ENCODE data around the gene ELMOD3.

The ELMOD3 gene

DNA sequence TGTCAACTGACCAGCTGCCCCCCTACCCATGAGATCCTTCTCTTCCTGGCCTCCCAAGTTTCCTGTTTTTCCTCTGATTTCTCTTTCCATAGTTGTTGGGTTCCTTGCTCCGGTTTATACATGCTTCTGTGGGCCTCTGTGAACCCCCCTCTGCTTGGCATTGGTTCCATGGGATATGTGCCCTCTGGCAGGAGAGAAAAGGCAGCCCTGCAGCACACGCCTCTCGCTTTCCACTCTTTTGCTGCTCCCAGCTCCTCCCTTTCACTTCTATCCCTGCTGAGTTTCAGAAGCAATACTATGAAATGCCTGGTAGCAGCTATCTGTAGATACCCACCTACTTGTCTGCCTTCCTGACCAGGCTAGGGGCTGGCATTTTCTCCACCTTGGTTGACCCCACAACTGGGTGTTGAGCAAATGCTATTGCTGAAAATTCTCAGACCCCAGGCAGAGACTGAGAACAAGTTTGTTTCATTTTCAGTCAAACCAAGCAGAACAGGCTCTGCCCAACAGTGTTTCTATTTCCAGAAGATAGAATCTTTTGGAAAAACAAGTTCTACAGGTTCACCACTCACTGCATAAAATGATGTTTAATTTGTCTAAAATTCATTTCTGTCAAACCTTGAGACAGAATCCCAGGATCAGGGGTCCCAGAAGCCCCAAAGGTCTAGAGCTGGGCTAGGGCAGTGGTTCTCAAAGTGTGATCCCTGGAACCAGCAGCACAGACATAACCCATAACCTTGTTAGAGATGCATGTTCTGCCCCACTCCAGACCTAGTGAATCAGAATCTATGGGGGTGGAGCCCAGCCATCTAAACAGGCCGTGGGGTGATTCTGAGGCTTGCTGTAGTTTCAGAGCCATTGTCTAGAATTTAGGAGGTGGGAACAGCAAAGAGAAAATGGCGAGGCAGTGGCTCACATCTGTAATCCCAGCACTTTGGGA, 42.2 kb downstream of the ELMOD3 start:
- POLR2A ChIA-PET: no interaction called here
- CTCF ChIA-PET: no interaction called here
- peaks cover 0 to under 1% of the 10 kb centered on the region in 2 experiments; a peak in 1 of 3 replicates for H3K36me3 ChIP-seq (ENCODE audit: control insufficient read depth in 2 of 2, insufficient read depth in 1 of 2, low read length in 2 of 2)

More for the DNA sequence above, 42.2 kb downstream of the ELMOD3 start:
- TF ChIP-seq ZNF610 (tag by site-specific recombination; IDR thresholded peaks at IDR 0.05; ENCODE audit: borderline replicate concordance): no peak
- no peak for TF ChIP-seq ZNF426 (tag by site-specific recombination; IDR thresholded peaks at IDR 0.05)
- TF ChIP-seq, protein P1, sequence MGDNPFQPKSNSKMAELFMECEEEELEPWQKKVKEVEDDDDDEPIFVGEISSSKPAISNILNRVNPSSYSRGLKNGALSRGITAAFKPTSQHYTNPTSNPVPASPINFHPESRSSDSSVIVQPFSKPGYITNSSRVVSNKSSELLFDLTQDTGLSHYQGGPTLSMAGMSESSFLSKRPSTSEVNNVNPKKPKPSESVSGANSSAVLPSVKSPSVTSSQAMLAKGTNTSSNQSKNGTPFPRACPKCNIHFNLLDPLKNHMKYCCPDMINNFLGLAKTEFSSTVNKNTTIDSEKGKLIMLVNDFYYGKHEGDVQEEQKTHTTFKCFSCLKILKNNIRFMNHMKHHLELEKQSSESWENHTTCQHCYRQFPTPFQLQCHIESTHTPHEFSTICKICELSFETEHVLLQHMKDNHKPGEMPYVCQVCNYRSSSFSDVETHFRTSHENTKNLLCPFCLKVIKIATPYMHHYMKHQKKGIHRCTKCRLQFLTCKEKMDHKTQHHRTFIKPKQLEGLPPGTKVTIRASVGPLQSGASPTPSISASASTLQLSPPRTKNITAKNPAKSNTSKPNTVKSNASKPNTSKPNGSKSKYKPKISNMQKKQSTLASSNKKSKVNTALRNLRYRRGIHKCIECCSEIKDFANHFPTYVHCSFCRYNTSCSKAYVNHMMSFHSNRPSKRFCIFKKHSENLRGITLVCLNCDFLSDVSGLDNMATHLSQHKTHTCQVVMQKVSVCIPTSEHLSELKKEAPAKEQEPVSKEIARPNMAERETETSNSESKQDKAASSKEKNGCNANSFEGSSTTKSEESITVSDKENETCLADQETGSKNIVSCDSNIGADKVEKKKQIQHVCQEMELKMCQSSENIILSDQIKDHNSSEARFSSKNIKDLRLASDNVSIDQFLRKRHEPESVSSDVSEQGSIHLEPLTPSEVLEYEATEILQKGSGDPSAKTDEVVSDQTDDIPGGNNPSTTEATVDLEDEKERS (tag by site-specific recombination; IDR thresholded peaks at IDR 0.05): no peak
- no peak for TF ChIP-seq ZBTB21 (tag by site-specific recombination; IDR thresholded peaks at IDR 0.05)
- TF ChIP-seq ZNF747 (tag by site-specific recombination; IDR thresholded peaks at IDR 0.05): no peak
- TF ChIP-seq, protein P2, sequence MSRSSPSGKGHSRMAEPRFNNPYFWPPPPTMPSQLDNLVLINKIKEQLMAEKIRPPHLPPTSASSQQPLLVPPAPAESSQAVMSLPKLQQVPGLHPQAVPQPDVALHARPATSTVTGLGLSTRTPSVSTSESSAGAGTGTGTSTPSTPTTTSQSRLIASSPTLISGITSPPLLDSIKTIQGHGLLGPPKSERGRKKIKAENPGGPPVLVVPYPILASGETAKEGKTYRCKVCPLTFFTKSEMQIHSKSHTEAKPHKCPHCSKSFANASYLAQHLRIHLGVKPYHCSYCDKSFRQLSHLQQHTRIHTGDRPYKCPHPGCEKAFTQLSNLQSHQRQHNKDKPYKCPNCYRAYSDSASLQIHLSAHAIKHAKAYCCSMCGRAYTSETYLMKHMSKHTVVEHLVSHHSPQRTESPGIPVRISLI (tag by site-specific recombination; IDR thresholded peaks at IDR 0.05): no peak
- TF ChIP-seq, protein P3, sequence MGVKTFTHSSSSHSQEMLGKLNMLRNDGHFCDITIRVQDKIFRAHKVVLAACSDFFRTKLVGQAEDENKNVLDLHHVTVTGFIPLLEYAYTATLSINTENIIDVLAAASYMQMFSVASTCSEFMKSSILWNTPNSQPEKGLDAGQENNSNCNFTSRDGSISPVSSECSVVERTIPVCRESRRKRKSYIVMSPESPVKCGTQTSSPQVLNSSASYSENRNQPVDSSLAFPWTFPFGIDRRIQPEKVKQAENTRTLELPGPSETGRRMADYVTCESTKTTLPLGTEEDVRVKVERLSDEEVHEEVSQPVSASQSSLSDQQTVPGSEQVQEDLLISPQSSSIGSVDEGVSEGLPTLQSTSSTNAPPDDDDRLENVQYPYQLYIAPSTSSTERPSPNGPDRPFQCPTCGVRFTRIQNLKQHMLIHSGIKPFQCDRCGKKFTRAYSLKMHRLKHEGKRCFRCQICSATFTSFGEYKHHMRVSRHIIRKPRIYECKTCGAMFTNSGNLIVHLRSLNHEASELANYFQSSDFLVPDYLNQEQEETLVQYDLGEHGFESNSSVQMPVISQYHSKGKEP (tag by site-specific recombination; IDR thresholded peaks at IDR 0.05): no peak
- TF ChIP-seq, protein P4, sequence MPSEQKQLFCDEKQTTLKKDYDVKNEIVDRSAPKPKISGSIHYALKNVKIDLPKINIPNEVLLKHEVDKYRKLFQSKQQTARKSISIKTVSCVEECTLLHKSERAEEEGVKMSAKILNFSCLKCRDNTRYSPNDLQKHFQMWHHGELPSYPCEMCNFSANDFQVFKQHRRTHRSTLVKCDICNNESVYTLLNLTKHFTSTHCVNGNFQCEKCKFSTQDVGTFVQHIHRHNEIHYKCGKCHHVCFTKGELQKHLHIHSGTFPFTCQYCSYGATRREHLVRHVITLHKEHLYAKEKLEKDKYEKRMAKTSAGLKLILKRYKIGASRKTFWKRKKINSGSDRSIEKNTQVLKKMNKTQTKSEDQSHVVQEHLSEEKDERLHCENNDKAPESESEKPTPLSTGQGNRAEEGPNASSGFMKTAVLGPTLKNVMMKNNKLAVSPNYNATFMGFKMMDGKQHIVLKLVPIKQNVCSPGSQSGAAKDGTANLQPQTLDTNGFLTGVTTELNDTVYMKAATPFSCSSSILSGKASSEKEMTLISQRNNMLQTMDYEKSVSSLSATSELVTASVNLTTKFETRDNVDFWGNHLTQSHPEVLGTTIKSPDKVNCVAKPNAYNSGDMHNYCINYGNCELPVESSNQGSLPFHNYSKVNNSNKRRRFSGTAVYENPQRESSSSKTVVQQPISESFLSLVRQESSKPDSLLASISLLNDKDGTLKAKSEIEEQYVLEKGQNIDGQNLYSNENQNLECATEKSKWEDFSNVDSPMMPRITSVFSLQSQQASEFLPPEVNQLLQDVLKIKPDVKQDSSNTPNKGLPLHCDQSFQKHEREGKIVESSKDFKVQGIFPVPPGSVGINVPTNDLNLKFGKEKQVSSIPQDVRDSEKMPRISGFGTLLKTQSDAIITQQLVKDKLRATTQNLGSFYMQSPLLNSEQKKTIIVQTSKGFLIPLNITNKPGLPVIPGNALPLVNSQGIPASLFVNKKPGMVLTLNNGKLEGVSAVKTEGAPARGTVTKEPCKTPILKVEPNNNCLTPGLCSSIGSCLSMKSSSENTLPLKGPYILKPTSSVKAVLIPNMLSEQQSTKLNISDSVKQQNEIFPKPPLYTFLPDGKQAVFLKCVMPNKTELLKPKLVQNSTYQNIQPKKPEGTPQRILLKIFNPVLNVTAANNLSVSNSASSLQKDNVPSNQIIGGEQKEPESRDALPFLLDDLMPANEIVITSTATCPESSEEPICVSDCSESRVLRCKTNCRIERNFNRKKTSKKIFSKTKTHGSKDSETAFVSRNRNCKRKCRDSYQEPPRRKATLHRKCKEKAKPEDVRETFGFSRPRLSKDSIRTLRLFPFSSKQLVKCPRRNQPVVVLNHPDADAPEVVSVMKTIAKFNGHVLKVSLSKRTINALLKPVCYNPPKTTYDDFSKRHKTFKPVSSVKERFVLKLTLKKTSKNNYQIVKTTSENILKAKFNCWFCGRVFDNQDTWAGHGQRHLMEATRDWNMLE (tag by site-specific recombination; conservative IDR thresholded peaks at IDR 0.05; ENCODE audit: low read depth): no peak
- TF ChIP-seq FEZF1 (tag by site-specific recombination; IDR thresholded peaks at IDR 0.05): no peak
- TF ChIP-seq ZNF76 (tag by site-specific recombination; IDR thresholded peaks at IDR 0.05; ENCODE audit: borderline replicate concordance, low read depth): no peak
- no peak for TF ChIP-seq ZNF549 (tag by site-specific recombination; IDR thresholded peaks at IDR 0.05)
- no peak for TF ChIP-seq KLF16 (tag by site-specific recombination; IDR thresholded peaks at IDR 0.05)
- TF ChIP-seq ZNF585B (tag by site-specific recombination; IDR thresholded peaks at IDR 0.05): no peak
- TF ChIP-seq, protein P5, sequence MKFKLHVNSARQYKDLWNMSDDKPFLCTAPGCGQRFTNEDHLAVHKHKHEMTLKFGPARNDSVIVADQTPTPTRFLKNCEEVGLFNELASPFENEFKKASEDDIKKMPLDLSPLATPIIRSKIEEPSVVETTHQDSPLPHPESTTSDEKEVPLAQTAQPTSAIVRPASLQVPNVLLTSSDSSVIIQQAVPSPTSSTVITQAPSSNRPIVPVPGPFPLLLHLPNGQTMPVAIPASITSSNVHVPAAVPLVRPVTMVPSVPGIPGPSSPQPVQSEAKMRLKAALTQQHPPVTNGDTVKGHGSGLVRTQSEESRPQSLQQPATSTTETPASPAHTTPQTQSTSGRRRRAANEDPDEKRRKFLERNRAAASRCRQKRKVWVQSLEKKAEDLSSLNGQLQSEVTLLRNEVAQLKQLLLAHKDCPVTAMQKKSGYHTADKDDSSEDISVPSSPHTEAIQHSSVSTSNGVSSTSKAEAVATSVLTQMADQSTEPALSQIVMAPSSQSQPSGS (tag by site-specific recombination; IDR thresholded peaks at IDR 0.05; ENCODE audit: low read depth): no peak
- TF ChIP-seq ZEB2 (tag by site-specific recombination; IDR thresholded peaks at IDR 0.05): no peak
- TF ChIP-seq, protein P6, sequence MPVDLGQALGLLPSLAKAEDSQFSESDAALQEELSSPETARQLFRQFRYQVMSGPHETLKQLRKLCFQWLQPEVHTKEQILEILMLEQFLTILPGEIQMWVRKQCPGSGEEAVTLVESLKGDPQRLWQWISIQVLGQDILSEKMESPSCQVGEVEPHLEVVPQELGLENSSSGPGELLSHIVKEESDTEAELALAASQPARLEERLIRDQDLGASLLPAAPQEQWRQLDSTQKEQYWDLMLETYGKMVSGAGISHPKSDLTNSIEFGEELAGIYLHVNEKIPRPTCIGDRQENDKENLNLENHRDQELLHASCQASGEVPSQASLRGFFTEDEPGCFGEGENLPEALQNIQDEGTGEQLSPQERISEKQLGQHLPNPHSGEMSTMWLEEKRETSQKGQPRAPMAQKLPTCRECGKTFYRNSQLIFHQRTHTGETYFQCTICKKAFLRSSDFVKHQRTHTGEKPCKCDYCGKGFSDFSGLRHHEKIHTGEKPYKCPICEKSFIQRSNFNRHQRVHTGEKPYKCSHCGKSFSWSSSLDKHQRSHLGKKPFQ (tag by site-specific recombination; IDR thresholded peaks at IDR 0.05): no peak
- no peak for TF ChIP-seq ZNF239 (tag by site-specific recombination; IDR thresholded peaks at IDR 0.05)
- TF ChIP-seq ZNF223 (tag by site-specific recombination; IDR thresholded peaks at IDR 0.05): no peak
- TF ChIP-seq ZNF707 (tag by site-specific recombination; IDR thresholded peaks at IDR 0.05): no peak
- no peak for TF ChIP-seq ZNF114 (tag by site-specific recombination; IDR thresholded peaks at IDR 0.05)
- Histone ChIP-seq H3K27ac (ENCODE audit: extremely low read depth, low read depth, low read length) (no peak overlapping the region), H3K4me3 (ENCODE audit: low read depth, low read length) (no peak overlapping the region), H3K9me3 (ENCODE audit: control insufficient read depth, insufficient read depth, low read depth, low read length) (no peaks in the 10 kb centered on the region), H3K4me1 (ENCODE audit: control insufficient read depth, insufficient read depth, low read length) (no peaks in the 10 kb centered on the region)

Measured in HEK293 (cell line).